OCI-LY1 (cell line): ENCODE data around the gene GOLGA6B.

Experiments
- CTCF ChIP-seq: fragments of 200-600 bp; sonication (generic), shearing (Covaris generic); IDR thresholded peaks from 2 replicates; pipeline ENCODE4 v1.5.1; 2017; ENCODE audit warnings: mild to moderate bottlenecking, antibody characterized with exemption, low read length, moderate library complexity, mixed read lengths
- EZH2 ChIP-seq: fragments of 200-600 bp; sonication (generic), shearing (Covaris generic); IDR thresholded peaks from 2 replicates; pipeline ENCODE4 v1.8.0; 2017; ENCODE audit warnings: borderline replicate concordance, mixed run types, mild to moderate bottlenecking, antibody characterized with exemption, low read length, moderate library complexity, mixed read lengths

GRCh38 chr15:72680931-72681330, 26.4 kb downstream of the GOLGA6B start:
- TF ChIP-seq CTCF, result no peak
- TF ChIP-seq EZH2, result no peak
